Glutamatergic neuron (in vitro differentiated cells): ENCODE data around the gene FASTK. TPM values are rescaled to one million over a fixed set of nuclear protein-coding genes. Genes with fewer than 3 reads are reported as not detected.
"Not testable (repeated sequence)": the region's sequence is repeated elsewhere in the genome, so short reads cannot be mapped to it uniquely, and the experiment has no call there.

Experiments
- DNase-seq: peaks from one replicate; pipeline ENCODE4 v3.0.0; 2022
- H3K27ac Mint-ChIP-seq: one replicate; pipeline ENCODE4 v1.8.0; 2020; ENCODE audit warnings: mild to moderate bottlenecking, mixed read lengths, inconsistent platforms; ENCODE audit not compliant: unreplicated experiment
- H3K27me3 Mint-ChIP-seq: one replicate; pipeline ENCODE4 v1.8.0; 2020; ENCODE audit warnings: mild to moderate bottlenecking, moderate library complexity, mixed read lengths, inconsistent platforms; ENCODE audit not compliant: unreplicated experiment
- H3K36me3 Mint-ChIP-seq: one replicate; pipeline ENCODE4 v1.8.0; 2020; ENCODE audit warnings: mild to moderate bottlenecking, mixed read lengths, inconsistent platforms; ENCODE audit not compliant: unreplicated experiment
- H3K4me1 Mint-ChIP-seq: one replicate; pipeline ENCODE4 v1.8.0; 2020; ENCODE audit warnings: mild to moderate bottlenecking, low read depth, mixed read lengths, inconsistent platforms; ENCODE audit not compliant: unreplicated experiment
- H3K4me3 Mint-ChIP-seq: one replicate; pipeline ENCODE4 v1.8.0; 2020; ENCODE audit warnings: mild to moderate bottlenecking, mixed read lengths, inconsistent platforms; ENCODE audit not compliant: unreplicated experiment
- H3K9me3 Mint-ChIP-seq: one replicate; pipeline ENCODE4 v1.8.0; 2020; ENCODE audit warnings: mild to moderate bottlenecking, moderate library complexity, mixed read lengths, inconsistent platforms; ENCODE audit not compliant: unreplicated experiment
- CTCF ChIP-seq: fragments of 200-600 bp; sonication (generic); IDR thresholded peaks from one replicate; pipeline ENCODE4 v1.5.0; 2021; ENCODE audit not compliant: partially characterized antibody, unreplicated experiment
- total RNA-seq: library from RNA; stranded (reverse); fragmentation: NEBNext Ultra II Directional; extraction: Animal tissue kit (Norgen Biotek cat#: 25700); gene quantifications from one replicate; pipeline ENCODE4 v1.2.1, GENCODE V29; 2021; ENCODE audit not compliant: unreplicated experiment

FASTK gene
- total RNA-seq, 1 donor from 2014 or later: 64.7 TPM

GRCh38 chr7:151043959-151044358, 36.6 kb downstream of the FASTK start:
- Mint-ChIP-seq H3K27ac (no peak overlapping the region), H3K4me3 (no peak overlapping the region), H3K36me3 (no peaks in the 10 kb centered on the region), H3K9me3 (peaks cover 4% of the 10 kb centered on the region), H3K4me1 (peaks cover 29% of the 10 kb centered on the region), H3K27me3 (peaks cover 11% of the 10 kb centered on the region)
- no peak for DNase-seq
- no peak for TF ChIP-seq CTCF

- not testable (repeated sequence) for DNase-seq, H3K27ac Mint-ChIP-seq, H3K36me3 Mint-ChIP-seq, H3K4me3 Mint-ChIP-seq, H3K9me3 Mint-ChIP-seq
- H3K4me1 Mint-ChIP-seq: peaks cover 28% of the 10 kb centered on the region
- peaks cover 11% of the 10 kb centered on the region for H3K27me3 Mint-ChIP-seq
Observed at GRCh38 chr7:151043449-151043848, 37.2 kb downstream of the FASTK start.

- Mint-ChIP-seq H3K36me3 (no peaks in the 10 kb centered on the region), H3K4me3 (no peak overlapping the region), H3K4me1 (peaks cover 20% of the 10 kb centered on the region), H3K9me3 (peaks cover 4% of the 10 kb centered on the region), H3K27ac (peak overlapping the region; percentile 46), H3K27me3 (peaks cover 9% of the 10 kb centered on the region)
- no peak for TF ChIP-seq CTCF
- DNase-seq: no peak
Observed at GRCh38 chr7:151040616-151041375, 39.8 kb downstream of the FASTK start.

- peak overlapping the region; percentile 79 for H3K27ac Mint-ChIP-seq
- no peaks in the 10 kb centered on the region for H3K36me3 Mint-ChIP-seq
- H3K9me3 Mint-ChIP-seq: peaks cover 3% of the 10 kb centered on the region
- no peak for DNase-seq
- H3K27me3 Mint-ChIP-seq: peaks cover 7% of the 10 kb centered on the region
- peak overlapping the region; percentile 42 for H3K4me3 Mint-ChIP-seq
- peaks cover 21% of the 10 kb centered on the region for H3K4me1 Mint-ChIP-seq
- TF ChIP-seq CTCF: no peak
Observed at GRCh38 chr7:151039850-151040548, 40.6 kb downstream of the FASTK start.

GRCh38 chr7:151038951-151039849, 41.4 kb downstream of the FASTK start:
- DNase-seq: no peak
- TF ChIP-seq CTCF: no peak
- peaks cover 7% of the 10 kb centered on the region for H3K27me3 Mint-ChIP-seq
- H3K36me3 Mint-ChIP-seq: no peaks in the 10 kb centered on the region
- H3K4me3 Mint-ChIP-seq: peak overlapping the region; percentile 56
- H3K9me3 Mint-ChIP-seq: peaks cover 3% of the 10 kb centered on the region
- peak overlapping the region; percentile 79 for H3K27ac Mint-ChIP-seq
- peaks cover 21% of the 10 kb centered on the region for H3K4me1 Mint-ChIP-seq
